ENCODE measurements around the gene CTNND2.

The CTNND2 gene

GRCh38 chr5:11792621-11793020 is 111.6 kb downstream of the CTNND2 start:
- H3K9me3 ChIP-seq: no peaks in the 10 kb centered on the region
- H3K36me3 ChIP-seq: no peaks in the 10 kb centered on the region
- H3K4me3 ChIP-seq (ENCODE audit: low read depth, low read length): no peak overlapping the region
- no peak for DNase-seq
- TF ChIP-seq CTCF (IDR thresholded peaks at IDR 0.05; ENCODE audit: low read depth, low read length): no peak
- H3K4me1 ChIP-seq: no peaks in the 10 kb centered on the region
- H3K27me3 ChIP-seq: no peaks in the 10 kb centered on the region

- DNase-seq: no peak
- Histone ChIP-seq H3K4me3 (ENCODE audit: low read depth, low read length) (no peak overlapping the region), H3K4me1 (no peaks in the 10 kb centered on the region), H3K9me3 (no peaks in the 10 kb centered on the region), H3K27me3 (no peaks in the 10 kb centered on the region), H3K36me3 (no peaks in the 10 kb centered on the region)
- TF ChIP-seq CTCF (IDR thresholded peaks at IDR 0.05; ENCODE audit: low read depth, low read length): no peak
Measured at GRCh38 chr5:11791792-11792191, 112.5 kb downstream of the CTNND2 start.

- H3K4me3 ChIP-seq (ENCODE audit: low read depth, low read length): no peak overlapping the region
- no peaks in the 10 kb centered on the region for H3K36me3 ChIP-seq
- H3K27me3 ChIP-seq: no peaks in the 10 kb centered on the region
- TF ChIP-seq CTCF (IDR thresholded peaks at IDR 0.05; ENCODE audit: low read depth, low read length): no peak
- H3K9me3 ChIP-seq: no peaks in the 10 kb centered on the region; the same call in 1 of the 2 replicates
- H3K4me1 ChIP-seq: no peaks in the 10 kb centered on the region
- no peak for DNase-seq
Measured at GRCh38 chr5:11790201-11790600, 114.0 kb downstream of the CTNND2 start.

- TF ChIP-seq CTCF (IDR thresholded peaks at IDR 0.05; ENCODE audit: low read depth, low read length): no peak
- no peaks in the 10 kb centered on the region for H3K36me3 ChIP-seq
- H3K4me3 ChIP-seq (ENCODE audit: low read depth, low read length): no peak overlapping the region
- DNase-seq: no peak
- no peaks in the 10 kb centered on the region for H3K27me3 ChIP-seq
- no peaks in the 10 kb centered on the region; the same call in 1 of the 2 replicates for H3K9me3 ChIP-seq
- no peaks in the 10 kb centered on the region for H3K4me1 ChIP-seq
Measured at GRCh38 chr5:11785771-11786352, 118.4 kb downstream of the CTNND2 start.

GRCh38 chr5:11780641-11781345 is 123.5 kb downstream of the CTNND2 start:
- Histone ChIP-seq H3K36me3 (no peaks in the 10 kb centered on the region), H3K27me3 (no peaks in the 10 kb centered on the region), H3K4me3 (ENCODE audit: low read depth, low read length) (no peak overlapping the region), H3K9me3 (no peaks in the 10 kb centered on the region), H3K4me1 (no peaks in the 10 kb centered on the region)
- DNase-seq: no peak
- TF ChIP-seq CTCF (IDR thresholded peaks at IDR 0.05; ENCODE audit: low read depth, low read length): no peak

GRCh38 chr5:11777096-11777495 is 127.2 kb downstream of the CTNND2 start:
- H3K4me3 ChIP-seq (ENCODE audit: low read depth, low read length): no peak overlapping the region
- no peak for DNase-seq
- H3K27me3 ChIP-seq: no peaks in the 10 kb centered on the region
- no peaks in the 10 kb centered on the region for H3K4me1 ChIP-seq
- no peaks in the 10 kb centered on the region for H3K9me3 ChIP-seq
- no peaks in the 10 kb centered on the region for H3K36me3 ChIP-seq
- no peak for TF ChIP-seq CTCF (IDR thresholded peaks at IDR 0.05; ENCODE audit: low read depth, low read length)
